ENCODE results near the gene ZNF564. TPM values are rescaled to one million over a fixed set of nuclear protein-coding genes. Genes with fewer than 3 reads are reported as not detected.

ZNF564 gene
- 10 to 100 TPM in 1 of 2 donors, 1 to 10 TPM in 1; 5.2 to 14.2 TPM for total RNA-seq

DNA sequence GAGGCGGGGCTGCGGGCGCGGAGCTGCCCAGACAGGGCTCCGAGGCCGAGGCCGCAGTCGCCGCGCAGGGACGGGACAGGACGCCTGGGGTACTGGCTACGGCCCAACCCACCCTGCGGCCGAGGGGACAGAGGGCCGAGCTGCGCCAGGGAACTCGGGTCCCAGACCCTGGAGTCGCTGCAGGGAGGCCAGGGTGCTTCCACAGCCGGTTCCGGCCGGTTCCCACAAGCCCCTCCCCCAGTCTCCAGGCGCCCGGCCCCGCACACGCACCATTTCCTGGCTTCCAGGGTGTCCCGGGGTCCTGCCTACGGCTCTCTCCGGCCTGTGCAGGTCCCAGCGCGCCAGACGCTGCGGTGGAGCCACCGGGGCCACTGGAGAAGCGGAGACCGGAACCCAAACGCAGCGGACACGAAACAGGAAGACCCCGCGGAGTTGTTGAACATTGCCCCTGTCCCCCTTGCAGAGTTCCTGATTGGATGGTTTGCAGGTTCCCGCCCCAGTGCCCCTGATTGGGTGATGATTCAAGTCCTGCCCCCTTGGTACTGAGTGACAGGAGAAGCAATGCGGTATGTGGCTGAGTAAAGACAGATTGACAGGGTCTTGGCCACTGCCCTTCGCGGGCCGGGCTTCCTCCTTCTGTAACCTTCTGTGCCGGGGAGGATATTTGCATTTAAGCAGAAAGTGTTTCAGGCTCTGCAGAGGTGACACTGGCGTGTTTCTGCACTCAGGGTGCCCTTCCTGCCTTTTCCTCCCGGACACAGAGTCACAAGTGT lies at the start of gene ZNF564:
Gene ZNF564 (minus strand): TSS at position 423 of the 773 bp plus-strand sequence. CDS start 150 bp downstream, at position 273.
- H3K9me3 ChIP-seq: no peaks in the 10 kb centered on the region
- 0% methylated on average over 2 to 49 of the region's 49 CpGs for WGBS, 2 donors
- ATAC-seq (peak; percentile 97), DNase-seq (peak; percentile 94 to 99 (median 96))
- peak within 1 kb of the TSS; percentile 78 to 95 for H3K4me3 ChIP-seq
- peaks cover 28% of the 10 kb centered on the region for H3K4me1 ChIP-seq
- peak within 1 kb of the TSS; percentile 97 to 98 (median 97) for H3K27ac ChIP-seq
- intact Hi-C loops (cut with DNase I): no loop called here
- TF ChIP-seq, protein P1, sequence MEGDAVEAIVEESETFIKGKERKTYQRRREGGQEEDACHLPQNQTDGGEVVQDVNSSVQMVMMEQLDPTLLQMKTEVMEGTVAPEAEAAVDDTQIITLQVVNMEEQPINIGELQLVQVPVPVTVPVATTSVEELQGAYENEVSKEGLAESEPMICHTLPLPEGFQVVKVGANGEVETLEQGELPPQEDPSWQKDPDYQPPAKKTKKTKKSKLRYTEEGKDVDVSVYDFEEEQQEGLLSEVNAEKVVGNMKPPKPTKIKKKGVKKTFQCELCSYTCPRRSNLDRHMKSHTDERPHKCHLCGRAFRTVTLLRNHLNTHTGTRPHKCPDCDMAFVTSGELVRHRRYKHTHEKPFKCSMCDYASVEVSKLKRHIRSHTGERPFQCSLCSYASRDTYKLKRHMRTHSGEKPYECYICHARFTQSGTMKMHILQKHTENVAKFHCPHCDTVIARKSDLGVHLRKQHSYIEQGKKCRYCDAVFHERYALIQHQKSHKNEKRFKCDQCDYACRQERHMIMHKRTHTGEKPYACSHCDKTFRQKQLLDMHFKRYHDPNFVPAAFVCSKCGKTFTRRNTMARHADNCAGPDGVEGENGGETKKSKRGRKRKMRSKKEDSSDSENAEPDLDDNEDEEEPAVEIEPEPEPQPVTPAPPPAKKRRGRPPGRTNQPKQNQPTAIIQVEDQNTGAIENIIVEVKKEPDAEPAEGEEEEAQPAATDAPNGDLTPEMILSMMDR (IDR thresholded peaks at IDR 0.05): peak in 2 of 7 experiments; percentile 14 to 24
- TF ChIP-seq POLR2A (IDR thresholded peaks at IDR 0.05): peak; percentile 69 to 90 (median 85)
- H3K27me3 ChIP-seq: no peaks in the 10 kb centered on the region
- no peaks in the 10 kb centered on the region for H3K36me3 ChIP-seq (replicated peaks in 1 of 2; ENCODE audit: insufficient read depth in 1 of 2, low read depth in 2 of 2)

DNA sequence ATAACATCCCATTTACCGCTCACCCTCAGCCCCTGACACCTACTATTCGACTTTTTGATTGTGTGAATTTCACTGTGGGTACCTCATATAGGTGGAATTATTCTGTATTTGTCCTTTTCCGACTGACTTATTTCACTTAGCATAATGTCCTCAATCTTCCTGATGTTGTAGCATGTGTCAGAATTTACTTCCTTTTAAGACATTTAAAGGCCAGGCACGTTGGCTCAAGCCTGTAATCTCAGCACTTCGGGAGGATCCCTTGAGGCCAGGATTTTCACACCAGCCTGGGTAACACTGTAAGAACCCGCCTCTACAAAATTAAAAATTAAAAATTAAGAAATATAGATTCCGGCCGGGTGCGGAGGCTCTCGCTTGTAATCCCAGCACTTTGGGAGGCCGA lies 46.3 kb upstream of the ZNF564 start:
- no peaks in the 10 kb centered on the region for H3K4me1 ChIP-seq
- no peak for TF ChIP-seq POLR2A (IDR thresholded peaks at IDR 0.05)
- TF ChIP-seq, protein P1 (IDR thresholded peaks at IDR 0.05): no peak
- no peak overlapping the region for H3K4me3 ChIP-seq
- intact Hi-C loops (cut with DNase I): no loop called here
- no peak overlapping the region for H3K27ac ChIP-seq
- no peaks in the 10 kb centered on the region for H3K9me3 ChIP-seq
- 85 to 89% methylated on average over 11 of the region's 11 CpGs for WGBS, 2 donors
- DNase-seq (no peak), ATAC-seq (no peak)
- H3K27me3 ChIP-seq: no peaks in the 10 kb centered on the region
- H3K36me3 ChIP-seq (replicated peaks in 1 of 2; ENCODE audit: insufficient read depth in 1 of 2, low read depth in 2 of 2): peaks cover 0 to 4% of the 10 kb centered on the region in 2 donors

DNA sequence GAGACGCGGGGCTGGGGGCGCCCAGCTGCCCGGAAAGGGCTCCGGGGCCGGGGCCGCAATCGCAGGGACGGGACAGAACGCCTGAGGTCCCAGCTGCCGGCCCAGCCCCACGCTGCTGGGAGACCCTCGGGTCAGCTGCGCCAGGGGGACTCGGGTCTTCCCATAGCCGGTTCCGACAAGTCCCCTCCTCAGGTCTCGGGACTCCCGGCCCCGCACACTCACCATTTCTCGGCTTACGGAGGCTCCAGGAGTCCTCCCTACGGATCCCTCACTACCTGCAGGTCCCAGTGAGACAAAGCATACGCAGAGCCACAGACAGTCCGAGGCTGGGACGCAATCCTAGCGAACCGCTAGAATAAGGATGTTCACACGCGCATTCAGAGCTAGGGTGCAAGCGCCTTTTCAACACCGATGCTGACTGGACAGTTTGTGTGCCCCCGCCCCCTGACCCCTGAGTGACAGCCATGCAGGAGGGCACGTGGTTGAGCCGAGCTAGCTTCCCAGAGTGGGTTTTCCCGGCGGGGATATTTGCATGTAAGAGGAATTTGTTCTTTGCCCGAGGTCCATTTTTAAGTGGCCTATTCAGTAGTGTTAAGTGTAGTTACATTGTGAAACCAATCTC lies 45.8 kb upstream of the ZNF564 start:
- no peak for TF ChIP-seq POLR2A (IDR thresholded peaks at IDR 0.05)
- TF ChIP-seq, protein P1 (IDR thresholded peaks at IDR 0.05): no peak
- DNase-seq (no peak), ATAC-seq (no peak)
- H3K9me3 ChIP-seq: no peaks in the 10 kb centered on the region
- H3K4me3 ChIP-seq: no peak overlapping the region
- H3K27me3 ChIP-seq: no peaks in the 10 kb centered on the region
- peaks cover 0 to 4% of the 10 kb centered on the region in 2 donors for H3K36me3 ChIP-seq (replicated peaks in 1 of 2; ENCODE audit: insufficient read depth in 1 of 2, low read depth in 2 of 2)
- H3K27ac ChIP-seq: no peak overlapping the region
- H3K4me1 ChIP-seq: no peaks in the 10 kb centered on the region
- 80% methylated on average over 16 to 33 of the region's 38 CpGs for WGBS, 2 donors
- intact Hi-C loops (cut with DNase I): no loop called here

DNA sequence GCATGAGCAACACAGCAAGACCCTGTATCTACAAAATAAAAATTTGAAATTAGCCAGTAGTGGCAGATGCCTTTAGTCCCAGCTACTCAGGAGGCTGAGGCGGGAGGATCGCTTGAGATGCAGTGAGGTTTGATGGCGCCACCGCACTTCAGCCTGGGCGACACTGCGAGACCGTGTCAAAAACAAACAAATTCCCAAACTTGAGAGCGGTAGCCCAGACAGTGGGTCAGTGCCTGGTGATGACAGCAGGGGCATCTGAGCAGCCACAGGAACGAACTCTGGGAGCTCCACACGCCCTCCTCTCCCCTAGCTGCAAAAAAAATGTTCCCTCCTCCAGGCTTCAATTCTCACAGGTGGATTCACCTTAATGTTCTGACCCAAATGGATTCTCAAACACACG lies 45.2 kb upstream of the ZNF564 start:
- intact Hi-C loops (cut with DNase I): no loop called here
- TF ChIP-seq POLR2A (IDR thresholded peaks at IDR 0.05): no peak
- TF ChIP-seq, protein P1 (IDR thresholded peaks at IDR 0.05): no peak
- peaks cover 0 to 4% of the 10 kb centered on the region in 2 donors for H3K36me3 ChIP-seq (replicated peaks in 1 of 2; ENCODE audit: insufficient read depth in 1 of 2, low read depth in 2 of 2)
- H3K4me3 ChIP-seq: no peak overlapping the region
- no peaks in the 10 kb centered on the region for H3K9me3 ChIP-seq
- ATAC-seq (no peak), DNase-seq (no peak)
- H3K27me3 ChIP-seq: no peaks in the 10 kb centered on the region
- no peak overlapping the region for H3K27ac ChIP-seq
- no peaks in the 10 kb centered on the region for H3K4me1 ChIP-seq
- WGBS, 2 donors: 91 to 92% methylated on average over 8 to 11 of the region's 11 CpGs

Data from body of pancreas (tissue), 4 donors.